Lung (tissue), 12 donors: ENCODE data around the gene ZNF69. TPM values are rescaled to one million over a fixed set of nuclear protein-coding genes. Genes with fewer than 3 reads are reported as not detected.
"Not testable (repeated sequence)": the region's sequence is repeated elsewhere in the genome, so short reads cannot be mapped to it uniquely, and the experiment has no call there.

ENCODE experiments used
- ATAC-seq: fragments of 200-7000 bp; cut with Tn5 transposase; one replicate; pipeline ENCODE4 v1.9.1; 2020; ENCODE audit warnings: moderate number of reproducible peaks; ENCODE audit not compliant: insufficient read depth, low FRiP score
- DNase-seq, 3 donors: peaks; one replicate each; pipeline ENCODE4 v3.0.0-alpha.2; 2013 to 2017
- H3K27ac ChIP-seq, 2 donors: one replicate each; pipeline ENCODE4 v1.5.1; 2013; ENCODE audit warnings: mild to moderate bottlenecking in 2 of 2, moderate library complexity in 2 of 2, control low read depth in 1 of 2, inconsistent platforms in 1 of 2, low read depth in 1 of 2, low read length in 1 of 2
- H3K27me3 ChIP-seq, 3 donors: one replicate each; pipeline ENCODE4 v1.5.1; 2013; ENCODE audit warnings: low read length in 2 of 3; ENCODE audit not compliant: control insufficient read depth in 3 of 3, insufficient read depth in 3 of 3
- H3K36me3 ChIP-seq, 4 donors: one replicate each; pipeline ENCODE4 v1.5.1; 2013; ENCODE audit warnings: low read length in 4 of 4, mild to moderate bottlenecking in 1 of 4, moderate library complexity in 1 of 4; ENCODE audit not compliant: control insufficient read depth in 4 of 4, insufficient read depth in 4 of 4
- H3K4me1 ChIP-seq, 5 donors: one replicate each; pipeline ENCODE4 v1.5.1; 2013; ENCODE audit warnings: low read length in 5 of 5, mild to moderate bottlenecking in 2 of 5, moderate library complexity in 1 of 5; ENCODE audit not compliant: control insufficient read depth in 5 of 5, insufficient read depth in 5 of 5
- H3K4me3 ChIP-seq: one replicate; pipeline ENCODE4 v1.5.1; 2013; ENCODE audit warnings: mild to moderate bottlenecking, control low read depth, moderate library complexity
- H3K9ac ChIP-seq, 2 donors: one replicate each; pipeline ENCODE4 v1.5.1; 2013; ENCODE audit warnings: low read length in 2 of 2, control low read depth in 1 of 2; ENCODE audit not compliant: insufficient read depth in 1 of 2
- H3K9me3 ChIP-seq, 4 donors: one replicate each; pipeline ENCODE4 v1.5.1; 2013; ENCODE audit warnings: low read length in 3 of 4, mild to moderate bottlenecking in 1 of 4, moderate library complexity in 1 of 4; ENCODE audit not compliant: control insufficient read depth in 4 of 4, insufficient read depth in 3 of 4
- WGBS, 2 donors: extraction: QIAGEN DNeasy Blood & Tissue Kit; methylation state at CpG; one replicate each; pipeline ENCODE4 v1.1.7; 2013; 5-methylcytosine and 5-hydroxymethylcytosine counted together
- polyA plus RNA-seq, 2 donors: library from polyadenylated mRNA; stranded (reverse); fragments of 200-250 nt; gene quantifications; one replicate each; pipeline ENCODE4 v1.2.1, GENCODE V29; 2013
- total RNA-seq, 2 donors: library from RNA; depleted of rRNA in 1 of 2; stranded (reverse); fragments of >200 nt in 1 of 2; gene quantifications; one replicate each; pipeline ENCODE4 v1.2.1, GENCODE V29; 2014 to 2021
- TF ChIP-seq, protein P1 (sequence below): IDR thresholded peaks from 2 replicates; pipeline ENCODE4 v1.5.1; 2012; ENCODE audit warnings: mild to moderate bottlenecking; ENCODE audit errors: control extremely low read depth, extremely low read depth
- donor health status: control.
- donor health status: control.
- donor health status: Bipolar disorder and iron deficiency.
- donor health status: healthy.
- donor health status: DM: yes; HTN: yes; CAD: no.

ZNF69 gene
- total and polyA plus RNA-seq, 4 donors = 2.0 to 29.1 (median 9.8) TPM

DNA sequence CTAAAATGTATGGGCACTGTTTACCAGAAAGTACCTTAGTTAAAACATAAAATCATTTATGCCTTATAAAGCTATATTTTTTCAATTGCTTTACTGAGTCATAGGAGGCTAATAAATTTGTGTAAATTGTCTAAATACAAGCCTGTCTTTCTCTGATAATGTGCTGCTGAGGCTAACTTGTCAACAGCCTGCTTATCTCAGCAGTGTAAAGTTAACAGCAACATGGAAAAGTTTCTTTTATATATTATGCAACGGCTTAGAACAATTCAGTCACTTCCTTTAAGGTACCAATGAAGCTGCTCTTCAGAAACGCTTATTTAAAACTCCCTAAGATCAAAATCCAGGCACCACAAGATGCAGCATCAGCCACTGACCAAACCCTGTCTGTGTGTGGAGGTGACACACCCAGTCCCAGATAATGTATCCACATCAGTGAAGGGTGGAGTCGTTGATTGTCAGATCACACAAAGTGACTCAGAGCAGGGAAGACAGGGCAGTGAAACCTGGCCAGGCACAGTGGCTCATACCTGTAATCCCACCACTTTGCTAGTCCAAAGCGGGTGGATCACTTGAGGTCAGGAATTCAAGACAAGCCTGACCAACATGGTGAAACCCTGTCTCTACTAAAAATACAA, 27.0 kb downstream of the ZNF69 start:
- ATAC-seq, H3K4me1 ChIP-seq, H3K27ac ChIP-seq, H3K36me3 ChIP-seq, H3K4me3 ChIP-seq, H3K27me3 ChIP-seq, DNase-seq, H3K9ac ChIP-seq: not testable (repeated sequence)
- peaks cover 8 to 20% (median 14%) of the 10 kb centered on the region in 4 donors for H3K9me3 ChIP-seq
- 93 to 98% methylated on average over 4 of the region's 4 CpGs for WGBS, 2 donors

GRCh38 chr19:11921852-11922495, 34.4 kb downstream of the ZNF69 start:
- no peak overlapping the region for H3K4me3 ChIP-seq
- no peak overlapping the region for H3K27ac ChIP-seq
- ATAC-seq (no peak), DNase-seq (peak in 2 of 3 donors; percentile 22 to 33)
- H3K9me3 ChIP-seq = peaks cover 0 to 2% (median 0%) of the 10 kb centered on the region in 4 donors
- 47 to 50% methylated on average over 6 of the region's 6 CpGs for WGBS, 2 donors
- H3K4me1 ChIP-seq = peaks cover 0 to 12% (median under 1%) of the 10 kb centered on the region in 5 donors
- no peaks in the 10 kb centered on the region for H3K27me3 ChIP-seq
- TF ChIP-seq, protein P1, sequence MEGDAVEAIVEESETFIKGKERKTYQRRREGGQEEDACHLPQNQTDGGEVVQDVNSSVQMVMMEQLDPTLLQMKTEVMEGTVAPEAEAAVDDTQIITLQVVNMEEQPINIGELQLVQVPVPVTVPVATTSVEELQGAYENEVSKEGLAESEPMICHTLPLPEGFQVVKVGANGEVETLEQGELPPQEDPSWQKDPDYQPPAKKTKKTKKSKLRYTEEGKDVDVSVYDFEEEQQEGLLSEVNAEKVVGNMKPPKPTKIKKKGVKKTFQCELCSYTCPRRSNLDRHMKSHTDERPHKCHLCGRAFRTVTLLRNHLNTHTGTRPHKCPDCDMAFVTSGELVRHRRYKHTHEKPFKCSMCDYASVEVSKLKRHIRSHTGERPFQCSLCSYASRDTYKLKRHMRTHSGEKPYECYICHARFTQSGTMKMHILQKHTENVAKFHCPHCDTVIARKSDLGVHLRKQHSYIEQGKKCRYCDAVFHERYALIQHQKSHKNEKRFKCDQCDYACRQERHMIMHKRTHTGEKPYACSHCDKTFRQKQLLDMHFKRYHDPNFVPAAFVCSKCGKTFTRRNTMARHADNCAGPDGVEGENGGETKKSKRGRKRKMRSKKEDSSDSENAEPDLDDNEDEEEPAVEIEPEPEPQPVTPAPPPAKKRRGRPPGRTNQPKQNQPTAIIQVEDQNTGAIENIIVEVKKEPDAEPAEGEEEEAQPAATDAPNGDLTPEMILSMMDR = no peak
- no peaks in the 10 kb centered on the region for H3K36me3 ChIP-seq
- H3K9ac ChIP-seq = no peak overlapping the region

GRCh38 chr19:11924886-11925650, 37.5 kb downstream of the ZNF69 start, which contains the start of gene ZNF700:
ZNF700 (plus strand) TSS chr19:11925107; CDS start chr19:11925211, 104 bp downstream.
- 0% methylated on average over 51 to 53 of the region's 53 CpGs for WGBS, 2 donors
- Histone ChIP-seq H3K27ac (peak within 1 kb of the TSS; percentile 80 to 95), H3K4me1 (peaks cover 0 to 12% (median 2%) of the 10 kb centered on the region in 5 donors), H3K4me3 (peak within 1 kb of the TSS; percentile 75), H3K9ac (peak within 1 kb of the TSS; percentile 81 to 85), H3K27me3 (no peaks in the 10 kb centered on the region), H3K36me3 (peaks cover 0 to 19% (median 4%) of the 10 kb centered on the region in 4 donors), H3K9me3 (peaks cover 0 to 3% (median under 1%) of the 10 kb centered on the region in 4 donors)
- TF ChIP-seq, protein P1 = no peak
- ATAC-seq (peak; percentile 95), DNase-seq (peak; percentile 96 to 98 (median 97))

- peak overlapping the region; percentile 75 for H3K4me3 ChIP-seq
- 6% methylated on average over 10 of the region's 10 CpGs for WGBS, 2 donors
- not testable (repeated sequence) for ATAC-seq, H3K27me3 ChIP-seq, H3K9me3 ChIP-seq
- H3K27ac ChIP-seq = peak overlapping the region; percentile 80 to 95
- peaks cover 0 to 12% (median 2%) of the 10 kb centered on the region in 5 donors for H3K4me1 ChIP-seq
- H3K36me3 ChIP-seq = peaks cover 0 to 23% (median 5%) of the 10 kb centered on the region in 4 donors
- H3K9ac ChIP-seq = peak overlapping the region; percentile 81 to 85
- peak in 1 of 3 donors; percentile 11 for DNase-seq
These were observed 38.1 kb downstream of the ZNF69 start for GRCh38 chr19:11925651-11926187.
